ENCODE data around the gene ITGA3. TPM values are rescaled to one million over a fixed set of nuclear protein-coding genes. Genes with fewer than 3 reads are reported as not detected.

The ITGA3 gene
- total and polyA plus RNA-seq, 4 donors: 0.79 to 4.4 (median 1.4) TPM

DNA sequence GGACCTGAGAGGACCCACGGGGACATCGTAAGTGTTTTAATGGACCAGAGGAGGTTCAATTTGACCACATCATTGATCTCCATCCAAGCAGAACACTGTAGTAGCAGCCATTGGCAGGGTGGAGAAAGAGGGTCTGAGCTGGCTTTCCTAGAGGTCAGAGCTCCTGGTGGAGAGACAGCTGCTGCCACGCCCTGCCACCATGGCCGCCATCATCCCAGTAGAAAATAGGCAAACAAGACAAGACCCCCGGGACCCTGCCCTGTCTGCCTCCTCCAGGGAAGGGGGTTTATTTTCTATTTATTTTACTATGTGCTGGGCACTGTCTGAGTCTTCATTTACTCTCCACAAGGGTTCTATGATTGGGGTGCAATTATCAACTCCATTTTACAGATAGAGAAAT lies 11.4 kb upstream of the ITGA3 start:
- Histone ChIP-seq H3K4me1 (ENCODE audit: control insufficient read depth in 4 of 4, insufficient read depth in 4 of 4, low read length in 3 of 4) (no peaks in the 10 kb centered on the region), H3K4me3 (ENCODE audit: low read depth in 1 of 3, low read length in 3 of 3) (no peak overlapping the region), H3K36me3 (ENCODE audit: control insufficient read depth in 4 of 4, insufficient read depth in 3 of 4, low read depth in 1 of 4, low read length in 3 of 4) (no peaks in the 10 kb centered on the region), H3K9ac (ENCODE audit: low read depth in 1 of 2, low read length in 2 of 2) (no peak overlapping the region), H3K9me3 (ENCODE audit: control insufficient read depth in 4 of 4, low read length in 3 of 4) (no peaks in the 10 kb centered on the region), H3K27ac (ENCODE audit: low read depth in 1 of 2, low read length in 2 of 2) (no peak overlapping the region), H3K27me3 (ENCODE audit: control insufficient read depth in 4 of 4, insufficient read depth in 4 of 4, low read length in 3 of 4) (no peaks in the 10 kb centered on the region)
- DNase-seq (ENCODE audit: low spot score): no peak
- TF ChIP-seq YY1 (IDR thresholded peaks at IDR 0.05) (no peak), HNF4G (IDR thresholded peaks at IDR 0.05) (no peak), GABPA (IDR thresholded peaks at IDR 0.05 in 1 of 2, conservative IDR thresholded peaks at IDR 0.05 in 1 of 2) (no peak), HNF4A (conservative IDR thresholded peaks at IDR 0.05) (no peak), JUND (IDR thresholded peaks at IDR 0.05) (no peak), RXRA (IDR thresholded peaks at IDR 0.05) (no peak), EGR1 (IDR thresholded peaks at IDR 0.05; ENCODE audit: low read depth in 2 of 2) (no peak)
- TF ChIP-seq, protein P1, sequence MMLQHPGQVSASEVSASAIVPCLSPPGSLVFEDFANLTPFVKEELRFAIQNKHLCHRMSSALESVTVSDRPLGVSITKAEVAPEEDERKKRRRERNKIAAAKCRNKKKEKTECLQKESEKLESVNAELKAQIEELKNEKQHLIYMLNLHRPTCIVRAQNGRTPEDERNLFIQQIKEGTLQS (IDR thresholded peaks at IDR 0.05): no peak
- TF ChIP-seq, protein P2, sequence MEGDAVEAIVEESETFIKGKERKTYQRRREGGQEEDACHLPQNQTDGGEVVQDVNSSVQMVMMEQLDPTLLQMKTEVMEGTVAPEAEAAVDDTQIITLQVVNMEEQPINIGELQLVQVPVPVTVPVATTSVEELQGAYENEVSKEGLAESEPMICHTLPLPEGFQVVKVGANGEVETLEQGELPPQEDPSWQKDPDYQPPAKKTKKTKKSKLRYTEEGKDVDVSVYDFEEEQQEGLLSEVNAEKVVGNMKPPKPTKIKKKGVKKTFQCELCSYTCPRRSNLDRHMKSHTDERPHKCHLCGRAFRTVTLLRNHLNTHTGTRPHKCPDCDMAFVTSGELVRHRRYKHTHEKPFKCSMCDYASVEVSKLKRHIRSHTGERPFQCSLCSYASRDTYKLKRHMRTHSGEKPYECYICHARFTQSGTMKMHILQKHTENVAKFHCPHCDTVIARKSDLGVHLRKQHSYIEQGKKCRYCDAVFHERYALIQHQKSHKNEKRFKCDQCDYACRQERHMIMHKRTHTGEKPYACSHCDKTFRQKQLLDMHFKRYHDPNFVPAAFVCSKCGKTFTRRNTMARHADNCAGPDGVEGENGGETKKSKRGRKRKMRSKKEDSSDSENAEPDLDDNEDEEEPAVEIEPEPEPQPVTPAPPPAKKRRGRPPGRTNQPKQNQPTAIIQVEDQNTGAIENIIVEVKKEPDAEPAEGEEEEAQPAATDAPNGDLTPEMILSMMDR (IDR thresholded peaks at IDR 0.05; ENCODE audit: low read depth, low read length, missing input control): no peak
- TF ChIP-seq, protein P3, sequence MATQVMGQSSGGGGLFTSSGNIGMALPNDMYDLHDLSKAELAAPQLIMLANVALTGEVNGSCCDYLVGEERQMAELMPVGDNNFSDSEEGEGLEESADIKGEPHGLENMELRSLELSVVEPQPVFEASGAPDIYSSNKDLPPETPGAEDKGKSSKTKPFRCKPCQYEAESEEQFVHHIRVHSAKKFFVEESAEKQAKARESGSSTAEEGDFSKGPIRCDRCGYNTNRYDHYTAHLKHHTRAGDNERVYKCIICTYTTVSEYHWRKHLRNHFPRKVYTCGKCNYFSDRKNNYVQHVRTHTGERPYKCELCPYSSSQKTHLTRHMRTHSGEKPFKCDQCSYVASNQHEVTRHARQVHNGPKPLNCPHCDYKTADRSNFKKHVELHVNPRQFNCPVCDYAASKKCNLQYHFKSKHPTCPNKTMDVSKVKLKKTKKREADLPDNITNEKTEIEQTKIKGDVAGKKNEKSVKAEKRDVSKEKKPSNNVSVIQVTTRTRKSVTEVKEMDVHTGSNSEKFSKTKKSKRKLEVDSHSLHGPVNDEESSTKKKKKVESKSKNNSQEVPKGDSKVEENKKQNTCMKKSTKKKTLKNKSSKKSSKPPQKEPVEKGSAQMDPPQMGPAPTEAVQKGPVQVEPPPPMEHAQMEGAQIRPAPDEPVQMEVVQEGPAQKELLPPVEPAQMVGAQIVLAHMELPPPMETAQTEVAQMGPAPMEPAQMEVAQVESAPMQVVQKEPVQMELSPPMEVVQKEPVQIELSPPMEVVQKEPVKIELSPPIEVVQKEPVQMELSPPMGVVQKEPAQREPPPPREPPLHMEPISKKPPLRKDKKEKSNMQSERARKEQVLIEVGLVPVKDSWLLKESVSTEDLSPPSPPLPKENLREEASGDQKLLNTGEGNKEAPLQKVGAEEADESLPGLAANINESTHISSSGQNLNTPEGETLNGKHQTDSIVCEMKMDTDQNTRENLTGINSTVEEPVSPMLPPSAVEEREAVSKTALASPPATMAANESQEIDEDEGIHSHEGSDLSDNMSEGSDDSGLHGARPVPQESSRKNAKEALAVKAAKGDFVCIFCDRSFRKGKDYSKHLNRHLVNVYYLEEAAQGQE (IDR thresholded peaks at IDR 0.05): no peak
- TF ChIP-seq, protein P4, sequence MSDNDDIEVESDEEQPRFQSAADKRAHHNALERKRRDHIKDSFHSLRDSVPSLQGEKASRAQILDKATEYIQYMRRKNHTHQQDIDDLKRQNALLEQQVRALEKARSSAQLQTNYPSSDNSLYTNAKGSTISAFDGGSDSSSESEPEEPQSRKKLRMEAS (IDR thresholded peaks at IDR 0.05): no peak
- WGBS: 97% methylated on average over 5 of the region's 5 CpGs

DNA sequence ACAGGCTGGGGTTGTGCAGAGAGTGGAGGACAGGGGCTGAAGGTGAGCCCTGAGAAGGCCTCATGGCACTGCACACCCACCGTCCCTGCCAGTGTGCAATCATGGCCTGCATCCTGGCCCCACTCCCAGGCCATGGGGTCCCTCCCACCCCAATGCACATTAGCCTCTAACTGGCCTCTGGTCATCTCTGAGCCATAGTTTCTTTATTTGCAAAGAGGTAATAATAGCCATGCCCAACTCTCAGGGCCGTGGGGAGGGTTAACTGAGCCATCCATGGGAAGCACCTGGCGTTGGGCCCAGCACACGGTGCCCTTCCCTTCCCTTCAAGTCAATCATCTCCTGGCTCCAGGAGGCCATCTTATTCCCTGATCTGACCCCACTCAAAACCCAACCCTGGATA lies 10.8 kb upstream of the ITGA3 start:
- Histone ChIP-seq H3K36me3 (ENCODE audit: control insufficient read depth in 4 of 4, insufficient read depth in 3 of 4, low read depth in 1 of 4, low read length in 3 of 4) (no peaks in the 10 kb centered on the region), H3K9ac (ENCODE audit: low read depth in 1 of 2, low read length in 2 of 2) (no peak overlapping the region), H3K4me3 (ENCODE audit: low read depth in 1 of 3, low read length in 3 of 3) (no peak overlapping the region), H3K9me3 (ENCODE audit: control insufficient read depth in 4 of 4, low read length in 3 of 4) (no peaks in the 10 kb centered on the region), H3K27ac (ENCODE audit: low read depth in 1 of 2, low read length in 2 of 2) (no peak overlapping the region), H3K27me3 (ENCODE audit: control insufficient read depth in 4 of 4, insufficient read depth in 4 of 4, low read length in 3 of 4) (no peaks in the 10 kb centered on the region), H3K4me1 (ENCODE audit: control insufficient read depth in 4 of 4, insufficient read depth in 4 of 4, low read length in 3 of 4) (no peaks in the 10 kb centered on the region)
- TF ChIP-seq, protein P2 (IDR thresholded peaks at IDR 0.05; ENCODE audit: low read depth, low read length, missing input control): no peak
- TF ChIP-seq TAF1 (conservative IDR thresholded peaks at IDR 0.05) (no peak), HNF4G (IDR thresholded peaks at IDR 0.05) (no peak), HNF4A (conservative IDR thresholded peaks at IDR 0.05) (no peak), EGR1 (IDR thresholded peaks at IDR 0.05; ENCODE audit: low read depth in 2 of 2) (no peak), RXRA (IDR thresholded peaks at IDR 0.05) (no peak), YY1 (IDR thresholded peaks at IDR 0.05) (no peak), SP1 (IDR thresholded peaks at IDR 0.05) (no peak), JUND (IDR thresholded peaks at IDR 0.05) (no peak), FOXA1 (IDR thresholded peaks at IDR 0.05) (no peak)
- TF ChIP-seq, protein P4 (IDR thresholded peaks at IDR 0.05): no peak
- TF ChIP-seq, protein P1 (IDR thresholded peaks at IDR 0.05): no peak
- TF ChIP-seq, protein P5, sequence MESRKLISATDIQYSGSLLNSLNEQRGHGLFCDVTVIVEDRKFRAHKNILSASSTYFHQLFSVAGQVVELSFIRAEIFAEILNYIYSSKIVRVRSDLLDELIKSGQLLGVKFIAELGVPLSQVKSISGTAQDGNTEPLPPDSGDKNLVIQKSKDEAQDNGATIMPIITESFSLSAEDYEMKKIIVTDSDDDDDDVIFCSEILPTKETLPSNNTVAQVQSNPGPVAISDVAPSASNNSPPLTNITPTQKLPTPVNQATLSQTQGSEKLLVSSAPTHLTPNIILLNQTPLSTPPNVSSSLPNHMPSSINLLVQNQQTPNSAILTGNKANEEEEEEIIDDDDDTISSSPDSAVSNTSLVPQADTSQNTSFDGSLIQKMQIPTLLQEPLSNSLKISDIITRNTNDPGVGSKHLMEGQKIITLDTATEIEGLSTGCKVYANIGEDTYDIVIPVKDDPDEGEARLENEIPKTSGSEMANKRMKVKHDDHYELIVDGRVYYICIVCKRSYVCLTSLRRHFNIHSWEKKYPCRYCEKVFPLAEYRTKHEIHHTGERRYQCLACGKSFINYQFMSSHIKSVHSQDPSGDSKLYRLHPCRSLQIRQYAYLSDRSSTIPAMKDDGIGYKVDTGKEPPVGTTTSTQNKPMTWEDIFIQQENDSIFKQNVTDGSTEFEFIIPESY (IDR thresholded peaks at IDR 0.05): no peak
- 64% methylated on average over 4 of the region's 4 CpGs for WGBS
- DNase-seq (ENCODE audit: low spot score): no peak
